GM12891 (cell line): Measurements from ENCODE around the gene PWP2.
"Not testable (repeated sequence)": the region's sequence is repeated elsewhere in the genome, so short reads cannot be mapped to it uniquely, and the experiment has no call there.

ENCODE experiments used
- POLR2A ChIP-seq: IDR thresholded peaks from 2 replicates; pipeline ENCODE4 v1.6.1; 2011; ENCODE audit warnings: low read depth, low read length, control low read depth
- SPI1 ChIP-seq: IDR thresholded peaks from 2 replicates; pipeline ENCODE4 v1.6.1; 2011; ENCODE audit warnings: low read depth, low read length, control low read depth
- TAF1 ChIP-seq: IDR thresholded peaks from 2 replicates; pipeline ENCODE4 v1.6.1; 2011; ENCODE audit warnings: low read depth, low read length, control low read depth

- not testable (repeated sequence) for TF ChIP-seq POLR2A, SPI1, TAF1
Observed at GRCh38 chr21:44167527-44167926, 60.3 kb downstream of the PWP2 start.
